HepG2 (cell line): ENCODE results near the gene TIFAB. TPM values are rescaled to one million over a fixed set of nuclear protein-coding genes. Genes with fewer than 3 reads are reported as not detected.

Experiments used
- ATF5 ChIP-seq: sonication (generic); formaldehyde crosslinking; IDR thresholded peaks from 2 replicates; pipeline ENCODE4 v1.4.0; 2020; ENCODE audit warnings: mild to moderate bottlenecking, low read depth, missing genetic modification reagents
- CENPX ChIP-seq: sonication (generic); formaldehyde crosslinking; IDR thresholded peaks from 2 replicates; pipeline ENCODE4 v1.9.0; 2021; ENCODE audit warnings: mild to moderate bottlenecking, missing genetic modification reagents, moderate library complexity
- HIVEP1 ChIP-seq: sonication (generic); formaldehyde crosslinking; IDR thresholded peaks from 2 replicates; pipeline ENCODE4 v1.4.0; 2020; ENCODE audit warnings: mild to moderate bottlenecking, missing genetic modification reagents
- IKZF4 ChIP-seq: sonication (generic); formaldehyde crosslinking; IDR thresholded peaks from 2 replicates; pipeline ENCODE4 v1.5.1; 2020; ENCODE audit warnings: borderline replicate concordance, mild to moderate bottlenecking, low read depth, missing genetic modification reagents; ENCODE audit errors: not compliant biosample characterization
- JUN ChIP-seq: sonication (generic); formaldehyde crosslinking; IDR thresholded peaks from 2 replicates; pipeline ENCODE4 v1.4.0; 2020; ENCODE audit warnings: mild to moderate bottlenecking, missing genetic modification reagents
- KMT2A ChIP-seq: sonication (generic); formaldehyde crosslinking; IDR thresholded peaks from 2 replicates; pipeline ENCODE4 v1.4.0; 2020; ENCODE audit warnings: missing genetic modification reagents
- LBX2 ChIP-seq: sonication (generic); formaldehyde crosslinking; IDR thresholded peaks from 2 replicates; pipeline ENCODE4 v1.5.0; 2020; ENCODE audit warnings: missing genetic modification reagents, mild to moderate bottlenecking, borderline replicate concordance
- LCORL ChIP-seq, 2 experiments: fragments of 450-650 bp in 1 of 2; sonication (generic) in 1 of 2; formaldehyde crosslinking in 1 of 2; IDR thresholded peaks; 2 replicates each; pipeline versions ENCODE4 v1.5.0 to v1.6.1; 2017 to 2020; ENCODE audit warnings: antibody characterized with exemption in 1 of 2, missing genetic modification reagents in 1 of 2
- MIER3 ChIP-seq: IDR thresholded peaks from 2 replicates; pipeline ENCODE4 v1.6.1; 2016; ENCODE audit warnings: missing compliant biosample characterization, borderline replicate concordance
- NFYB ChIP-seq: sonication (generic); formaldehyde crosslinking; IDR thresholded peaks from 2 replicates; pipeline ENCODE4 v1.4.0; 2020; ENCODE audit warnings: missing genetic modification reagents
- ONECUT2 ChIP-seq: sonication (generic); formaldehyde crosslinking; IDR thresholded peaks from 2 replicates; pipeline ENCODE4 v1.4.0; 2020; ENCODE audit warnings: missing genetic modification reagents
- PHF8 ChIP-seq: sonication (generic); formaldehyde crosslinking; IDR thresholded peaks from 2 replicates; pipeline ENCODE4 v1.5.0; 2020; ENCODE audit warnings: missing genetic modification reagents
- PRDM4 ChIP-seq: sonication (generic); formaldehyde crosslinking; IDR thresholded peaks from 2 replicates; pipeline ENCODE4 v1.9.0; 2021; ENCODE audit warnings: missing genetic modification reagents, borderline replicate concordance
- RARA ChIP-seq: IDR thresholded peaks from 2 replicates; pipeline ENCODE4 v1.6.1; 2016; ENCODE audit warnings: missing genetic modification reagents, missing compliant biosample characterization
- RBM22 ChIP-seq: fragments of 200-400 bp; formaldehyde crosslinking; optimal IDR thresholded peaks from 2 replicates; pipeline ENCODE3; 2017; ENCODE audit warnings: mild to moderate bottlenecking, low read length, moderate library complexity
- SKIL ChIP-seq: sonication (generic); formaldehyde crosslinking; IDR thresholded peaks from 2 replicates; pipeline ENCODE4 v1.8.0; 2022; ENCODE audit warnings: missing genetic modification reagents, mild to moderate bottlenecking, moderate library complexity, borderline replicate concordance
- SSRP1 ChIP-seq: IDR thresholded peaks from 2 replicates; pipeline ENCODE4 v1.6.1; 2016; ENCODE audit warnings: control low read depth
- TCF7 ChIP-seq: sonication (generic); IDR thresholded peaks from 2 replicates; pipeline ENCODE4 v1.6.1; 2016; ENCODE audit warnings: antibody characterized with exemption, low read depth
- ZNF143 ChIP-seq: sonication (generic); formaldehyde crosslinking; IDR thresholded peaks from 2 replicates; pipeline ENCODE4 v1.4.0; 2020; ENCODE audit warnings: missing genetic modification reagents
- ZNF264 ChIP-seq: sonication (generic); formaldehyde crosslinking; IDR thresholded peaks from 2 replicates; pipeline ENCODE4 v1.4.0; 2020; ENCODE audit warnings: missing genetic modification reagents
- ZNF30 ChIP-seq: sonication (generic); formaldehyde crosslinking; IDR thresholded peaks from 2 replicates; pipeline ENCODE4 v1.5.0; 2020; ENCODE audit warnings: mild to moderate bottlenecking, missing genetic modification reagents
- ZNF460 ChIP-seq: sonication (generic); formaldehyde crosslinking; IDR thresholded peaks from 2 replicates; pipeline ENCODE4 v1.5.1; 2020; ENCODE audit warnings: missing genetic modification reagents, mild to moderate bottlenecking, borderline replicate concordance
- ZNF691 ChIP-seq: sonication (generic); formaldehyde crosslinking; IDR thresholded peaks from 2 replicates; pipeline ENCODE4 v1.4.0; 2020; ENCODE audit warnings: missing genetic modification reagents, low read depth, mild to moderate bottlenecking, borderline replicate concordance
- ZNF792 ChIP-seq: IDR thresholded peaks from 2 replicates; pipeline ENCODE4 v1.6.1; 2016
- ZZZ3 ChIP-seq: sonication (generic); formaldehyde crosslinking; IDR thresholded peaks from 2 replicates; pipeline ENCODE4 v1.4.0; 2020; ENCODE audit warnings: missing genetic modification reagents, mild to moderate bottlenecking, borderline replicate concordance
- polyA plus RNA-seq, 8 experiments: library from polyadenylated mRNA; depleted of rRNA in 3 of 8; stranded (reverse) in 7 of 8; unstranded in 1 of 8; fragments of >200 nt; fragmentation: Illumina TruSeq in 4 of 8; extraction: Trizol in 4 of 8; gene quantifications; 2 replicates each; pipeline versions ENCODE4 v1.2.1 to v1.2.3, GENCODE V29; 2011 to 2016; ENCODE audit warnings: low read depth in 4 of 8, missing spikeins in 1 of 8, mixed read lengths in 1 of 8; ENCODE audit not compliant: insufficient read depth in 1 of 8
- total RNA-seq, 5 experiments: library from RNA; depleted of rRNA; stranded (reverse); fragments of >200 nt; fragmentation: Illumina TruSeq; extraction: Trizol; gene quantifications; 2 replicates each; pipeline ENCODE4 v1.2.3, GENCODE V29; 2016; ENCODE audit warnings: low read depth in 1 of 5

TIFAB gene
- total and polyA plus RNA-seq, 2 of the 13 experiments (the other 11 are each of a cell fraction or from before 2014, with no cell fraction given): not detected

GRCh38 chr5:135482381-135482933 is 30.3 kb upstream of the TIFAB start (continued):
- TF ChIP-seq LBX2 (CRISPR knock-in tag) (no peak), PRDM4 (no peak), TCF7 (peak; percentile 83), ZNF264 (CRISPR knock-in tag) (peak; percentile 74; the same call in 1 of the 2 replicates), KMT2A (CRISPR knock-in tag) (no peak), ZNF460 (CRISPR knock-in tag) (no peak), IKZF4 (CRISPR knock-in tag) (no peak), ZNF691 (CRISPR knock-in tag) (0 out of 2 replicates have a peak, but pooled peaks have one; percentile 46), ZNF143 (peak; percentile 27; the same call in 1 of the 2 replicates), ATF5 (CRISPR knock-in tag) (0 out of 2 replicates have a peak, but pooled peaks have one; percentile 30), SKIL (CRISPR knock-in tag) (0 out of 2 replicates have a peak, but pooled peaks have one; percentile 32), ONECUT2 (no peak), CENPX (CRISPR knock-in tag) (no peak), JUN (CRISPR knock-in tag) (no peak), MIER3 (peak; percentile 86; the same call in 1 of the 2 replicates), ZNF30 (CRISPR knock-in tag) (no peak), ZNF792 (CRISPR knock-in tag) (peak; percentile 60; the same call in 1 of the 2 replicates), PHF8 (CRISPR knock-in tag) (0 out of 2 replicates have a peak, but pooled peaks have one; percentile 31), RBM22 (no peak), HIVEP1 (0 out of 2 replicates have a peak, but pooled peaks have one; percentile 32), RARA (peak; percentile 81), ZZZ3 (CRISPR knock-in tag) (no peak), SSRP1 (CRISPR knock-in tag) (0 out of 2 replicates have a peak, but pooled peaks have one; percentile 39), NFYB (CRISPR knock-in tag) (no peak), LCORL (IDR thresholded peaks at IDR 0.05) (no peak), LCORL (CRISPR knock-in tag; IDR thresholded peaks at IDR 0.05) (peak; percentile 89)
